VCaP (cell line): ENCODE measurements around the gene CHL1.

Experiments
- H3K27ac ChIP-seq: fragments of 450-650 bp; 2 replicates; pipeline ENCODE4 v1.5.1; 2017
- TF ChIP-seq, protein P1 (sequence below): fragments of 450-650 bp; conservative IDR thresholded peaks from 2 replicates; pipeline ENCODE4 v1.5.1; 2017; ENCODE audit warnings: mild to moderate bottlenecking, moderate library complexity

The CHL1 gene, protein sequence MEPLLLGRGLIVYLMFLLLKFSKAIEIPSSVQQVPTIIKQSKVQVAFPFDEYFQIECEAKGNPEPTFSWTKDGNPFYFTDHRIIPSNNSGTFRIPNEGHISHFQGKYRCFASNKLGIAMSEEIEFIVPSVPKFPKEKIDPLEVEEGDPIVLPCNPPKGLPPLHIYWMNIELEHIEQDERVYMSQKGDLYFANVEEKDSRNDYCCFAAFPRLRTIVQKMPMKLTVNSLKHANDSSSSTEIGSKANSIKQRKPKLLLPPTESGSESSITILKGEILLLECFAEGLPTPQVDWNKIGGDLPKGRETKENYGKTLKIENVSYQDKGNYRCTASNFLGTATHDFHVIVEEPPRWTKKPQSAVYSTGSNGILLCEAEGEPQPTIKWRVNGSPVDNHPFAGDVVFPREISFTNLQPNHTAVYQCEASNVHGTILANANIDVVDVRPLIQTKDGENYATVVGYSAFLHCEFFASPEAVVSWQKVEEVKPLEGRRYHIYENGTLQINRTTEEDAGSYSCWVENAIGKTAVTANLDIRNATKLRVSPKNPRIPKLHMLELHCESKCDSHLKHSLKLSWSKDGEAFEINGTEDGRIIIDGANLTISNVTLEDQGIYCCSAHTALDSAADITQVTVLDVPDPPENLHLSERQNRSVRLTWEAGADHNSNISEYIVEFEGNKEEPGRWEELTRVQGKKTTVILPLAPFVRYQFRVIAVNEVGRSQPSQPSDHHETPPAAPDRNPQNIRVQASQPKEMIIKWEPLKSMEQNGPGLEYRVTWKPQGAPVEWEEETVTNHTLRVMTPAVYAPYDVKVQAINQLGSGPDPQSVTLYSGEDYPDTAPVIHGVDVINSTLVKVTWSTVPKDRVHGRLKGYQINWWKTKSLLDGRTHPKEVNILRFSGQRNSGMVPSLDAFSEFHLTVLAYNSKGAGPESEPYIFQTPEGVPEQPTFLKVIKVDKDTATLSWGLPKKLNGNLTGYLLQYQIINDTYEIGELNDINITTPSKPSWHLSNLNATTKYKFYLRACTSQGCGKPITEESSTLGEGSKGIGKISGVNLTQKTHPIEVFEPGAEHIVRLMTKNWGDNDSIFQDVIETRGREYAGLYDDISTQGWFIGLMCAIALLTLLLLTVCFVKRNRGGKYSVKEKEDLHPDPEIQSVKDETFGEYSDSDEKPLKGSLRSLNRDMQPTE (N-terminal part only)

DNA sequence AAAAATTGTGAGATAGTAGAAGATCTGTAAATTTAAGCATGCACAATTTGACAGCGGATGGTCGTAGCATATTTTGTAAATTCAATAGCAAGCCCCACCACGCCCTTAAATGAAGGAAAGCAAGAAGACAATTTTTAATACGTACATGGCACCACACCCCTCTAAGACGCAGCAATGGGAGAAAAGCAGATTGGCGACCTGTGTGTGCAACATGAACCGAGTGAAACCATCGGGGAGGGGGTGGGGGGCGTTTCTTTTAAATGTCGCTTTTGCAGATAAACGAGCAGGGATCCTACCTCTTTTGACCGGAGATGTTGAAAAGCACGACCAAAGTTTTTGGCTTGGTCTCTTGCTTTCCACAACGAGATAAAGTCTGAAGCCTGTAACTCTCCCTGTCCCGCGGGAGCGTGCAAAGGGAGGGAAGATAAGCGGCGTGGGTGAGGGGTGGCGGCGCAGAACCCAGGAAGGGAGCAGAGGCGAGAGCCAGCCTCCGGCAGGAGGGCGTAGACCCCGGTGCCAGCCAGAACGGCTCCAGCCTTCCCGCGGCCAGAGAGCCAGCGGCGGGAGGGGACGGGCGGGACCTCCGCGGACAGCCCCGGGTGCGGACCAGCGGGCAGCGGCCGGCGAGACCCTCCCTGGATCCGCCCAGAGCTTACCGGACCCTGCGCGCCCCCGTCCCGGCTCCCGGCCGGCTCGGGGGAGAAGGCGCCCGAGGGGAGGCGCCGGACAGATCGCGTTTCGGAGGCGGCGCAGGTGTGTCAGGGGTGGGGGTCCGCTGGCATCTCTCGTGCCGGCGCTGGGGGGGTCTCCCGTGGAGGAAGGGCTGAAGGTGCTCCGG is at the start of gene CHL1:
TSS of gene CHL1 (plus strand) at position 453 of the 838 bp plus-strand sequence. CDS start 123,014 bp downstream, outside the sequence.
- no peak within 1 kb of the TSS for H3K27ac ChIP-seq

DNA sequence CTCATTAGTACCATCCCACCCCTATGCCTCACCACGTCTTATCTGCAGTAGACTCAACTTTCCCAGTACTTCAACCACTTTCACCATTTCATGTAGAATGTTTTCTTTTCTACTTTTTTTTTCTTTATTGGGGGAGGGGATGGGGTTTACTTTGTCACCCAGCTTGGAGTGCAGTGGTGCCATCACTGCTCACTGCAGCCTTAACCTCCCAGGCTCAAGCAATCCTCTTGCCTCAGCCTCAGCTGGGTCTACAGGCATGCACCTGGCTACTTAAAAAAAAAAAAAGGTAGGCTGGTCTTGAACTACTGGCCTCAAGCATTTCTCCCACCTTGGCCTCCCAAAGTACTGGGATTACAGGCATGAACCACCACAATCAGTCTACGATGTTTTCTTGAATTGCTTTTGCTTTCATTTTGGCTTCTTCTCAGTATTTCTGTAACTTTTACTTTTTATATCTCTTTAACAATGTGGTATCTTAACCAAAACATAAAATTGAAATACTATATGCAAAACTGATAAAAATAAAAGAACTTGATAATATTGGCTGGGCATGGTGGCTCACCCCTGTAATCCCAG is 44.9 kb upstream of the CHL1 start:
- TF ChIP-seq, protein P1, sequence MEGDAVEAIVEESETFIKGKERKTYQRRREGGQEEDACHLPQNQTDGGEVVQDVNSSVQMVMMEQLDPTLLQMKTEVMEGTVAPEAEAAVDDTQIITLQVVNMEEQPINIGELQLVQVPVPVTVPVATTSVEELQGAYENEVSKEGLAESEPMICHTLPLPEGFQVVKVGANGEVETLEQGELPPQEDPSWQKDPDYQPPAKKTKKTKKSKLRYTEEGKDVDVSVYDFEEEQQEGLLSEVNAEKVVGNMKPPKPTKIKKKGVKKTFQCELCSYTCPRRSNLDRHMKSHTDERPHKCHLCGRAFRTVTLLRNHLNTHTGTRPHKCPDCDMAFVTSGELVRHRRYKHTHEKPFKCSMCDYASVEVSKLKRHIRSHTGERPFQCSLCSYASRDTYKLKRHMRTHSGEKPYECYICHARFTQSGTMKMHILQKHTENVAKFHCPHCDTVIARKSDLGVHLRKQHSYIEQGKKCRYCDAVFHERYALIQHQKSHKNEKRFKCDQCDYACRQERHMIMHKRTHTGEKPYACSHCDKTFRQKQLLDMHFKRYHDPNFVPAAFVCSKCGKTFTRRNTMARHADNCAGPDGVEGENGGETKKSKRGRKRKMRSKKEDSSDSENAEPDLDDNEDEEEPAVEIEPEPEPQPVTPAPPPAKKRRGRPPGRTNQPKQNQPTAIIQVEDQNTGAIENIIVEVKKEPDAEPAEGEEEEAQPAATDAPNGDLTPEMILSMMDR = no peak
- no peak overlapping the region for H3K27ac ChIP-seq

More for the DNA sequence above, at the start of gene CHL1:
- TF ChIP-seq, protein P1 = no peak

DNA sequence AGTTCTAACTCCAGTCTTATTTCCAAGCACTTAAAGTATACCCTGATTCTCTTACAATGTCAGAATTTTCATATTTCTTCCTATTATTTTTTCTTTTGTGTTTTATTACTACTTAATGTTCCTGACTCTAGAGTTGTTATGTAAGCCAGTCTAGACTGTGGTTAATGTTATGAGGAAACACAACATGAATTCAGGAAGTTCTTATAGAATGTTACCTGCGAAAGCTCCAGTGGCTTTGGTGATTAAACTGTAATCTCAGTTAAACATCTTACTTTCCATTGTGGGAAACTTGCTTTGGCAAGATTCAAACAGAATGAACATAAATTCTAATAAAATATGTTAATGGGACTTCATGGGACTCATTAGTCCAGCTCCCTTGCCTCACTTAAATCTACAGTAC is 36.6 kb upstream of the CHL1 start:
- no peak overlapping the region for H3K27ac ChIP-seq
- TF ChIP-seq, protein P1 = no peak

DNA sequence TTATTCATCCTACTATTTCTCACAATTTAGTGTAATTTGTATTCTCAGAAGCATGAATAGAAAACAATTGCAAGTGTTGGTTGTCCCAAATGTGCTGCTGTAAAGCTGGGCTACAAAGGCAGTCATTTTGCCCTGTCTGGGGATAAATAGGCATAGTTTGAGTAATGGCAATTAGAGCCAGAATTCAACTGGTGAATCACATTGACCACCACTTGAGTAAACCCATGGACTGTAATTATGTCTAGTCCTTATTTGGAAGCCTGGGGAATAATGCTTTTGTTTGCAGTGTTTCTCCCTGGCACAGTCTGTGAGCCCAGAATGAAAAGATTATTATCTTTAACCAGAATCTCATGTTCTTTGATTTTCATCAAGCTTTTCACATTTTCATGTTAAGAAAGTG is 30.5 kb upstream of the CHL1 start:
- H3K27ac ChIP-seq = no peak overlapping the region
- TF ChIP-seq, protein P1 = no peak

DNA sequence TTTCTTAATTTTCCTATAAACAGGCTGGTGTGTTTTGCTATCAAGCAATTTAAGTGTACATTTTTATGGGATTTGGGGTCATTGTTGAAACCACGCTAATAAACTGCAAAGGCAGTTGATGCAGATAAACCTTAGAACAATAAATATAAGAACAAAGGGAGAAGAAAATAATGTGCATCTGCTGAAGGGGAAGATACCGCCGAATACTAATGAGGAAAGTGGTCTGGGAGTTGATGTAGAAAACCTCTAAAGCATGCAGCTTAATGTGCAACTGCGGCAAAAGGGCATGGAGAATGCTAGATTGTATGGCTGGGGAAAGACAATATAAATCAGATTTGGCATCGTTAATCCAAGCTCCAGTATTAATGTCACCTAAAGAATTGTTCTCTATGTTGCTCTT is 29.8 kb upstream of the CHL1 start:
- H3K27ac ChIP-seq = no peak overlapping the region
- TF ChIP-seq, protein P1 = no peak

DNA sequence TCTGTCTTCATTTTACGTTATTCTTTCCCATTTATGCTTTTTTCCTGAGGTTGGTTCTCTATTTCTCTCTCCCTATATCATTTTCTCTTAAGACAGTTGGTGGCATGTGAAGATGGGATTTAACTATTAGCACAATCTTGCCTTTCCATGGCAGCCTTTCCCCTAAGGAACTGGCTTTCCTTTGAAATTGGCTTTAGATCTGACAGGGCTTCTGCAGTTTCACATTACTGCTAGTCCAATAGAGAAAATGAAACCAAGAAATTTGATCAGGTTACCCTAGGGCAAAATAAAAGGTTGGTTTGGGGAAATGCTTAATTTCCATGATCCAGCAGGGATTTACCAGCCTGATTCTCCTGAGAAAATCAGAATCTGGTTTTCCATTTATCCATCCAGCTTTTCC is 22.7 kb upstream of the CHL1 start:
- no peak overlapping the region for H3K27ac ChIP-seq
- TF ChIP-seq, protein P1 = no peak
